ENCODE measurements around the gene DR1.

Gene DR1

DNA sequence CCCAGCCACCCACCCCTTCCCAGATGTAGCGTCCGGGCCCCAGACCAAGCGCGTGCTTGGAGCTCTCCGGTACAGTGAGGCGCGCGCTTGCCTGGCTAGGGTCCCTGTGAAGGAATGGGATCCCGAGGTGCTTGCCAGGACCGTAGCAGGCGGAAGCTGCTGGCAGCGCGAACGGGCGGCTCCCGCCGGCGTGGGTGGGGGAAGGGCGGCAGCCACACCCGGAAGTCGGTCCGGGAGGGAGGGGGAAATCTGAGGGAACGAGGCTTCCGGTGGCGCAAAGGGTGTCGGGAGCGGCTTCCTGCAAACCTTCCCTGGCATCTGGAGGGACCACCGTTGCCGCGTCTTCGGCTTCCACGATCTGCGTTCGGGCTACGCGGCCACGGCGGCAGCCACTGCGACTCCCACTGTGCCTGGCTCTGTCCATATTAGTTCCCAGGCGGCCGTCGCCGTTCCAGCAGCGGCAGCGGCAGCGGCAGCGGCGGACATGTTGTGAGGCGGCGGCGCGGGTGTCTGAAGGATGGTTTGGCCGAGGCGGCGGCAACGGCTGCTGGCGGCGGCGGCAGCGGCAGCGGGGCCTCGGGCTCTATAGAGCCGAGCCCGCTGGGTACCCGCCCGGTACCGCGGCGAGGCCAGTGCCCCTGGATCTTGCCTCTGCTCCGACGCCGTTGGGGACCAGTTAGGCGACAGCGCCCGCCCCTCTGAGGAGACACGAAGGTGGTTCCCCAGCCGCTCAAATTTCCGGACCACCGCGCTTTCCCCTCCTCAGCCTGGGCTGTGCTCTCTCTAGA lies at the start of gene DR1:
Gene DR1 (plus strand): TSS at position 275 of the 788 bp plus-strand sequence. CDS start 739 bp downstream, outside the sequence.
- TF ChIP-seq CTCF (IDR thresholded peaks at IDR 0.05; ENCODE audit: insufficient read depth, low read length, missing control alignments): no peak
- ChIA-PET POLR2A (interaction anchor here (0.6 to 1.5 kb wide), 7 partner anchors 12 to 913 kb away, joined by 3 to 10 read pairs (median 3); no protein-coding TSS in a partner anchor), CTCF (interaction anchor here (1.1 to 4.9 kb wide), 2 partner anchors 42 to 386 kb away, joined by 3 to 19 read pairs; no protein-coding TSS in a partner anchor)
- peak within 1 kb of the TSS; percentile 85 for H3K4me3 ChIP-seq (ENCODE audit: low read depth, low read length)
- peak; percentile 77 for DNase-seq (ENCODE audit: low read depth, low spot score)

GRCh38 chr1:93296555-93297154 lies 49.1 kb upstream of the DR1 start:
- DNase-seq (ENCODE audit: low read depth, low spot score): no peak
- no peak overlapping the region for H3K4me3 ChIP-seq (ENCODE audit: low read depth, low read length)
- no peak for TF ChIP-seq CTCF (IDR thresholded peaks at IDR 0.05; ENCODE audit: insufficient read depth, low read length, missing control alignments)
- ChIA-PET POLR2A (no interaction called here), CTCF (interaction anchor here (0.7 kb wide), 1 partner anchor 142 kb away, joined by 3 read pairs; no protein-coding TSS in a partner anchor)

DNA sequence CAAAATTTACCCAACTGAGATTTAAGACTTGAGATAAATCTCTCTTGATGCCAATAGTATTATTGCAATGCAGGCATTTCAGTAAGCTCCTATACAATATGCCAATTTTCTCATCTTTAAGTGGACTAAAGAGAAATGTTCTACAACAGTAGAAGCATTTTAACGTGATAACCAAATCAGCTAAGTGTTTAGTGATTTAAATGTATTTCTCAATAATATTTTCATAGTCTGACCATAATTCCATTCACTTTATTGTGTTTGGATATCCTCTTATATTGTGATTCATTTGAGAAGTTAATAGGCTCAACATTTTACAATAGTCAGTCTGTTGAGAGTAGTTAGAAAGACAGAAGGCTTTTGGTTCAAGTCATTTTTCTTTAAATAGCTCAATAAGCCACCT lies 44.6 kb upstream of the DR1 start:
- DNase-seq (ENCODE audit: low read depth, low spot score): no peak
- no peak overlapping the region for H3K4me3 ChIP-seq (ENCODE audit: low read depth, low read length)
- CTCF ChIA-PET: interaction anchor here (0.8 to 6.6 kb wide), 5 partner anchors 14 to 325 kb away, joined by 3 to 83 read pairs (median 3); no protein-coding TSS in a partner anchor
- no peak for TF ChIP-seq CTCF (IDR thresholded peaks at IDR 0.05; ENCODE audit: insufficient read depth, low read length, missing control alignments)
- POLR2A ChIA-PET: no interaction called here

DNA sequence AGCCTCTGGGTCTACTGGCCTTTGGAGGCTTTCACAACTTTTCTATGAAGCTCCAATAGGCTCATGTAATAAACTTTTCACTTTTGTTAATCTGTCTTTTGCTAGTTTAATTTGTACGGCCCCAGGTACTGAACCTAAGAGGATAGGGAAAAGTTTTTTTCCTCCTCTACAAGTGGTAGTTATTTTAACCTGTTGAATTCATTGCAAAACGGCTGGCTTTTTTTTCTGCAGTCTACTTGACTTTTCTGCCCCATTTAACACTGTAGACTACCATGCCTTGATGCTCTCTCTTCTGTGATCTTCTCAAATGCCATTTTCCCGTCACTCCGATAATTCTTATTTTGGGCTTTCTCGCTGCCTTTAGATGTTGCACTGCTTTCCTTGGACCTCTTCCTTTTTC lies 43.6 kb upstream of the DR1 start:
- H3K4me3 ChIP-seq (ENCODE audit: low read depth, low read length): no peak overlapping the region
- ChIA-PET POLR2A (no interaction called here), CTCF (interaction anchor here (1.2 to 6.6 kb wide), 4 partner anchors 14 to 223 kb away, joined by 3 to 83 read pairs (median 38); partner anchors contain the start of gene MTF2)
- no peak for TF ChIP-seq CTCF (IDR thresholded peaks at IDR 0.05; ENCODE audit: insufficient read depth, low read length, missing control alignments)
- no peak for DNase-seq (ENCODE audit: low read depth, low spot score)

DNA sequence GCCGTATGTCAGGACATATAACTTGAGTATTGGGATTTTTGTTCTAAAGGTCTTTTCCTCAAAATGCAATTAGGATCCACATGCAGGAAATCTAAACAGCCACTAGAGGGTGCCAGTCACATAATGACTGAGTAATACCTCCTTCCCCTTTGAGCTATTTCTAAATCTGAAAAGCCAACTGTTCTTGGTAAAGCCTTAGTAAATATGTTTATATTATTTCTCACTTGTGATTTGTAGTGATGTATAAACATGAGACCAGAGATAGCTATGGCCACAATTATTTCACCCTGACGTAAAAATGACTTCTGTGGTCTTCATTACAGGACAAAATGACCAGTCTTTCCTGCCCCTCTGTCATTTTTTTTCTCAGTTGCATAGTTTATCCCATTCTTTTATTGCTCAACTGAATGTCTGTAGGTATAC lies 41.0 kb upstream of the DR1 start:
- DNase-seq (ENCODE audit: low read depth, low spot score): peak; percentile 23
- POLR2A ChIA-PET: interaction anchor here (0.7 kb wide), 1 partner anchor 540 kb away, joined by 3 read pairs; no protein-coding TSS in a partner anchor
- H3K4me3 ChIP-seq (ENCODE audit: low read depth, low read length): no peak overlapping the region
- CTCF ChIA-PET: interaction anchor here (0.6 to 6.6 kb wide), 75 partner anchors 11 to 1030 kb away, joined by 3 to 83 read pairs (median 4); partner anchors contain the start of genes DR1 and MTF2
- TF ChIP-seq CTCF (IDR thresholded peaks at IDR 0.05; ENCODE audit: insufficient read depth, low read length, missing control alignments): peak; percentile 56

GRCh38 chr1:93306920-93307319 lies 38.8 kb upstream of the DR1 start:
- H3K4me3 ChIP-seq (ENCODE audit: low read depth, low read length): no peak overlapping the region
- POLR2A ChIA-PET: no interaction called here
- DNase-seq (ENCODE audit: low read depth, low spot score): no peak
- CTCF ChIA-PET: interaction anchor here (0.7 to 1.7 kb wide), 4 partner anchors 8 to 130 kb away, joined by 3 to 7 read pairs (median 4); no protein-coding TSS in a partner anchor
- no peak for TF ChIP-seq CTCF (IDR thresholded peaks at IDR 0.05; ENCODE audit: insufficient read depth, low read length, missing control alignments)
